ENCODE measurements around the gene PPP2R2C.

The PPP2R2C gene

DNA sequence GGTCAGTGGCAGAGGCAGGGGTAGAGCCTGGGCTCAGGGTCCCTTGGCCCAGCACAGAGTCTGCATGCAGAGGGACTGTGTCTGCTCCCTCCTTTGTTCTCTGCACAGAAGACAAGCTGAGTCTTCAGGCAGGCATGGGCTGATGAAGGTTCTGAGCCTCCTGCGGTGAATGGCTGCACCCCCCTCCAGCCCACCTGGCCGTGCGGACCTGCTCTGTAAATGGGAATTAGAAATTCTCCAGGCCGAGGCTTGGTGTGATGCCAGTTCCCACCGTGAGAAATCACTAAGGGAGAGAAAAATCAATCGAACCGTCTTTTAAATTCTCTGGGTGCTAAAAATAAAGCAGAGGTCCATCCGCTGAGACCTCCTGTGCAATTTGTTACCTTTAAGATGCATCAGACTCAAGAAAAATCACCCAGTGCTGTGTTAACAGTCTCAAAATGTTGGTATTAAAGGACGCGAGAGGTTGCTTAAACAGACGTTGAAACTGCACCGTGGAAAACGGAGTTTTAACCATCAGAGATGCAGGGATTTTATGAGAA is 106.8 kb downstream of the PPP2R2C start:
- TF ChIP-seq, protein P1, sequence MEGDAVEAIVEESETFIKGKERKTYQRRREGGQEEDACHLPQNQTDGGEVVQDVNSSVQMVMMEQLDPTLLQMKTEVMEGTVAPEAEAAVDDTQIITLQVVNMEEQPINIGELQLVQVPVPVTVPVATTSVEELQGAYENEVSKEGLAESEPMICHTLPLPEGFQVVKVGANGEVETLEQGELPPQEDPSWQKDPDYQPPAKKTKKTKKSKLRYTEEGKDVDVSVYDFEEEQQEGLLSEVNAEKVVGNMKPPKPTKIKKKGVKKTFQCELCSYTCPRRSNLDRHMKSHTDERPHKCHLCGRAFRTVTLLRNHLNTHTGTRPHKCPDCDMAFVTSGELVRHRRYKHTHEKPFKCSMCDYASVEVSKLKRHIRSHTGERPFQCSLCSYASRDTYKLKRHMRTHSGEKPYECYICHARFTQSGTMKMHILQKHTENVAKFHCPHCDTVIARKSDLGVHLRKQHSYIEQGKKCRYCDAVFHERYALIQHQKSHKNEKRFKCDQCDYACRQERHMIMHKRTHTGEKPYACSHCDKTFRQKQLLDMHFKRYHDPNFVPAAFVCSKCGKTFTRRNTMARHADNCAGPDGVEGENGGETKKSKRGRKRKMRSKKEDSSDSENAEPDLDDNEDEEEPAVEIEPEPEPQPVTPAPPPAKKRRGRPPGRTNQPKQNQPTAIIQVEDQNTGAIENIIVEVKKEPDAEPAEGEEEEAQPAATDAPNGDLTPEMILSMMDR (IDR thresholded peaks at IDR 0.05; ENCODE audit: insufficient read depth, missing control alignments) = no peak
- no peak for FAIRE-seq
- DNase-seq (ENCODE audit: insufficient read length, low spot score) = no peak

DNA sequence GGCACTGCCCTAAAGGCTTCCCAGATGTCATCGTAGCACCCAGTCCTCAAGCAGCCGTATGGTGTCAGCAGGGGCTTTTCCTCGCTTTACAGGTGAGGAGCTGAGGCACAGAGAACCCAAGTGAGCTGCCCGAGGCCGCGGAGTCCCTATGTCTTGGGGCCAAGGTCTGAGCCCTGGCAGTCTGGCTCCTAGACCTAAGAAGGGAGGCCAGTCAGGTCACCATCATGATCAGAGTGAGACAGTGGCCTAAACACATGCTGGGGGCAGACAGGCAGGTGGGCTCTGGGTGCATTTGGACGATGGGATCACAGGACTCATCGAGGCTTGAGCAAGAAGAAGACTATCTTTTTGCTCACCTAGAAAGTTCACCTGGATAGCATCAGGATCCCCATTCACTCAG is 107.8 kb downstream of the PPP2R2C start:
- TF ChIP-seq, protein P1 (IDR thresholded peaks at IDR 0.05; ENCODE audit: insufficient read depth, missing control alignments) = no peak
- no peak for DNase-seq (ENCODE audit: insufficient read length, low spot score)
- no peak for FAIRE-seq

DNA sequence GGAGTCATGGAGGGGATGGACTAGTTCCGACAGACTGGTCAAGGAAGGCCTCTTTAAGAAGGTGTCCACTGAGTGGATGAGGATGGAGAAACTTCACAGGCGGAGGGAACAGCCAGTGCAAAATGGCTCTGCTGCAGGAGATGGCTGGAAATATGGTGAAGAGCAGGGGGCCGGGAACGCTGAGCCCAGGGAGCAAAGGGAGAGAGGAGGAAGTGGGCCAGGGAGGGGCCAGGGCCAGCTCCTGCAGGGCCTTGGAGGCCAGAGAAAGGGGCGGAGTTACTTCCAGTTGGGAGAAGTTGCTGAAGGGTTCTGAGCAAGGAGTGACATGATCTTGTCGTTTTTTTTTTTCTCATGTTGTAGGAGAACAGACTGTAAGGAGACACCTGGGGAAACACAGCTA is 108.3 kb downstream of the PPP2R2C start:
- FAIRE-seq = no peak
- DNase-seq (ENCODE audit: insufficient read length, low spot score) = no peak
- TF ChIP-seq, protein P1 (IDR thresholded peaks at IDR 0.05; ENCODE audit: insufficient read depth, missing control alignments) = no peak

DNA sequence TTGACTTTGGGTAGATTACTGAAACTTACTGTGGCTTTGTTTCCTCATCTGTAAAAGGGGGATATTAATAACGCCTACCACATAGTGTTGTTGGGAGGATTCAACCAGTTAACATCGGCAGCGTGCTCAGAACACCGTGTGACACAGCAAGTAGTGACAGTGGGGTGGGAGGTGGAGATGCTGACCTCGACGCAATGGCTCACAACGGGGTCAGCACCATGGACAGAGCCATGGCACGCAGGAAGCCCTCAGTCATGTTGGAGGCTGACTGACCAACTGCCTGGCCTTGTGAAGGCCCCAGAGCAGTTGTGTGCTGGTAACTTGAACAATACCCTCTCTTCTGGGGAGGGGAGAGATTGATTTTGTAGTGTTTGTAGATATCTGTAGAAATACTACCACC is 109.5 kb downstream of the PPP2R2C start:
- no peak for FAIRE-seq
- TF ChIP-seq, protein P1 (IDR thresholded peaks at IDR 0.05; ENCODE audit: insufficient read depth, missing control alignments) = no peak
- DNase-seq (ENCODE audit: insufficient read length, low spot score) = no peak

DNA sequence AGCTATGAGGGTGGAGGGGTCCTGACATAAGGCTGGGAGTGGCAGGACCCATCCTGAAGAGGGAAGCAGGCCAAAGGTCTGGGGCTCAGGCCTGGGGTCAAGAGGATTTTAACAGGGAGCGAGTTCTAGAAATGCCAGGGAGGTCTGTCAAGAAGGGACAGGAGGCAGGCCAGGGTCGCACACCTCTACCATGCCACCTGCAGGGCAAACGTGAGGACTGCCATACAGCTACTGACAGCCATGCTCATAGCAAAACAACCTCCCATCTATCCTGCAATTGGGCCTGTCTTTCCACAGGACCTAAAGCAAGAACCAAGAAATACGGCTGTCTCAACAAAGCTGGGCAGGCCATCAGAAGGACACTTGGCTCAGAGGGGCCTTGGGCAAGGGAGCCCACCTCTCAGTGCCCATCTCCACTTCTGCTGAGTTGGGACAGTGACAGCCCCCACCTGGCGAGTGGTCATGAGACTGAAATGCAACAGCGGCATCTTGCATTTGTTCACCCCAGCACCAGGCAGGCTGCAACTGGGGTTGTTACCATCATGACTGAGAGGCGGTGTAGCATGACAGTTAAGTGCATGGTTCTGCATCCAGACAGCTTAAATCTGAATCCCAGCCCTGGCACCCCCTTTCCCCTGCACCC is 110.0 kb downstream of the PPP2R2C start:
- DNase-seq (ENCODE audit: insufficient read length, low spot score) = no peak
- TF ChIP-seq, protein P1 (IDR thresholded peaks at IDR 0.05; ENCODE audit: insufficient read depth, missing control alignments) = peak; percentile 32
- FAIRE-seq = no peak

DNA sequence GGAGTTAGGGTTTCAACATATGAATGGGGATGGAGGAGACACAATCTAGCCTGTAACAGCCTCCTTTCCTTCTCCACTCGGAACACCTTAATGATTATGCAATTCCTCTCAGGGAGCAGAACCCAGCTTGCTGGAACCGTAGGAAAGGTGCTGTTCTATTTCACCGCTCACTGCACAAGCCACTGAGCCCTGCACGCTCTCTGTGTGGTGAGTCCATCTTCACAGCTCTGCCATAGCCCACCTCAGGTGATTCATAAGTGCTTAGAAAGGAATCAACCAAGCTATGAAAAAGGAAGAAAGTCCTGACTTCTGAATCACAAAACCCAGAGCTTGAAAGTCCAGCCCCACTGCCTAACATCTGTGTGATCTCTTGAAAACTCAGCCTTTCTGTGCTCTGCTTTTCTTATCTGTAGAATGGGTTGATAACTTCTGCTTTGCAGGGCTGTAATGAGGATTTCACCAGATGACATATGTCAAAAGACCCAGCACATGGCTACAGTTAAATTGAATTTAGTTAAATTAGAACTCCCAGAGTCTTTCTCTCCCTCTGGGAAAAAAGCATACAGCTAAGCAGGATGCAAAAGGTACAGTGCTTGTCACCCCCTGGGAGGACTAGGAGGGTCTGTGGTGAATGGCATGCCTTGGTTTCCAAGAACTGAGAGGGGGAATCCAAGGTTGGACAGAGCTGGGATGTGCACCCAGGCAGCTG is 111.2 kb downstream of the PPP2R2C start:
- FAIRE-seq (no peak), DNase-seq (ENCODE audit: insufficient read length, low spot score) (no peak)
- TF ChIP-seq, protein P1 (IDR thresholded peaks at IDR 0.05; ENCODE audit: insufficient read depth, missing control alignments) = no peak

DNA sequence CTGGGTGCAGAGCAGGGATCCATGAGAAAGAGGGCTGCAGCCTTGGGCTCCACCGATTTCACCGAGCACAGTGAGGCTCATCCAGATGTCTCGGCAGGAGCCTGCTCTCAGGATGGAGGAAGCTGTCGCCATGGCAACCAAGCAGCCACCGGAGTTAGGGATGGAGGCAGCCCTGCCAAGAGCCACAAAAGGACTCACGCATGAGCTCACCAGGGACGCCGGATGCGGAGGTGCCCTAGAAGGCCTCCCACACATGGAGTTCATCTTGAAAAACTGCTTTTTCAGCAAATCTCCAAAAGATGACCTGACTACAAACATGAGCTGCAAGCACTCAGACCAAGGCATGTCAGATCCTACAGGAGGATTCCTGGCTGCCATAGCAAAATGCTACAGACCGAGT is 112.0 kb downstream of the PPP2R2C start:
- DNase-seq (ENCODE audit: insufficient read length, low spot score) (no peak), FAIRE-seq (no peak)
- TF ChIP-seq, protein P1 (IDR thresholded peaks at IDR 0.05; ENCODE audit: insufficient read depth, missing control alignments) = no peak

Measured in D721Med (cell line).